ENCODE results near the gene FAM43B.

DNA sequence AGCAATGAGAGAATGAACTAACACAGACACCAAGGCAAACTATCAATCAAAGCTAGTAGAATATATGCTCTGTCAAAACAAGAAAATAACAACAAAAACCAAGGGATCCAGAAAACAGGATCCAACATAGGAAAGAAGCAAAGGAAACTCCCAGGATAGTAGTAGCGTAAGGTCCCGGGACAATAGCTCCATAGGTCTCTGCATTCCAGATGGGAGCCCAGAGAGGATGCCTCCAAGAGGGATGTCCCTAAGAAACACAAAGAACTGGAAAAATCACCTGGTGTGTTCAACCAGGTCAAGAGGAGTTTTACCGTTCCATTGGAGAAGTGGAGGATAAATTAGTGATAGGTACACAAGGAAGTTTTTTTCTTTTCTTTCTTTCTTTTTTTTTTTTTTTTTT lies 5.7 kb upstream of the FAM43B start:
- TF ChIP-seq, protein P1, sequence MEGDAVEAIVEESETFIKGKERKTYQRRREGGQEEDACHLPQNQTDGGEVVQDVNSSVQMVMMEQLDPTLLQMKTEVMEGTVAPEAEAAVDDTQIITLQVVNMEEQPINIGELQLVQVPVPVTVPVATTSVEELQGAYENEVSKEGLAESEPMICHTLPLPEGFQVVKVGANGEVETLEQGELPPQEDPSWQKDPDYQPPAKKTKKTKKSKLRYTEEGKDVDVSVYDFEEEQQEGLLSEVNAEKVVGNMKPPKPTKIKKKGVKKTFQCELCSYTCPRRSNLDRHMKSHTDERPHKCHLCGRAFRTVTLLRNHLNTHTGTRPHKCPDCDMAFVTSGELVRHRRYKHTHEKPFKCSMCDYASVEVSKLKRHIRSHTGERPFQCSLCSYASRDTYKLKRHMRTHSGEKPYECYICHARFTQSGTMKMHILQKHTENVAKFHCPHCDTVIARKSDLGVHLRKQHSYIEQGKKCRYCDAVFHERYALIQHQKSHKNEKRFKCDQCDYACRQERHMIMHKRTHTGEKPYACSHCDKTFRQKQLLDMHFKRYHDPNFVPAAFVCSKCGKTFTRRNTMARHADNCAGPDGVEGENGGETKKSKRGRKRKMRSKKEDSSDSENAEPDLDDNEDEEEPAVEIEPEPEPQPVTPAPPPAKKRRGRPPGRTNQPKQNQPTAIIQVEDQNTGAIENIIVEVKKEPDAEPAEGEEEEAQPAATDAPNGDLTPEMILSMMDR (IDR thresholded peaks at IDR 0.05), result no peak
- no peak for TF ChIP-seq EP300 (IDR thresholded peaks at IDR 0.05)

Measured in upper lobe of left lung (tissue), 4 donors.